T-helper 2 cell treated with Interferon-gamma antibody and Interleukin-4, amounts not matched to agents 100 ng/mL and 5 ng/mL, for 36 hours (primary cell): Measurements from ENCODE around the gene GPD2. TPM values are rescaled to one million over a fixed set of nuclear protein-coding genes. Genes with fewer than 3 reads are reported as not detected.
"Not testable (repeated sequence)": the region's sequence is repeated elsewhere in the genome, so short reads cannot be mapped to it uniquely, and the experiment has no call there.

Experiments used
- intact Hi-C: fragments of 100-400 bp; cut with micrococcal nuclease; formaldehyde crosslinking; loops from one replicate; pipeline ENCODE4 v1.15.1; 2023
- total RNA-seq: library from RNA; stranded (reverse); gene quantifications from 2 replicates; pipeline ENCODE4 v1.2.3, GENCODE V29; 2022

Gene GPD2
- total RNA-seq, 1 donor from 2014 or later, result 17.7 TPM

- intact Hi-C loops, result loop anchor here (10.0 kb wide), 1 partner anchor 47 kb away; no protein-coding TSS in a partner anchor
Observed at GRCh38 chr2:156517419-156517818, 81.2 kb downstream of the GPD2 start.

GRCh38 chr2:156518138-156518537 lies 82.0 kb downstream of the GPD2 start:
- intact Hi-C loops, result loop anchor here (10.0 kb wide), 1 partner anchor 47 kb away; no protein-coding TSS in a partner anchor

GRCh38 chr2:156522864-156523440 lies 86.8 kb downstream of the GPD2 start:
- intact Hi-C loops, result no loop called here

GRCh38 chr2:156526950-156527636 lies 90.9 kb downstream of the GPD2 start:
- intact Hi-C loops, result no loop called here

GRCh38 chr2:156528583-156528982 lies 92.4 kb downstream of the GPD2 start:
- intact Hi-C loops, result not testable (repeated sequence)

- intact Hi-C loops, result no loop called here
Observed at GRCh38 chr2:156532989-156533388, 96.8 kb downstream of the GPD2 start.

GRCh38 chr2:156536534-156536933 lies 100.4 kb downstream of the GPD2 start:
- intact Hi-C loops, result no loop called here

- intact Hi-C loops, result no loop called here
Observed at GRCh38 chr2:156537141-156537540, 101.0 kb downstream of the GPD2 start.

GRCh38 chr2:156538083-156538504 lies 101.9 kb downstream of the GPD2 start:
- intact Hi-C loops, result no loop called here

GRCh38 chr2:156539086-156539860 lies 103.1 kb downstream of the GPD2 start:
- intact Hi-C loops, result no loop called here

- intact Hi-C loops, result no loop called here
Observed at GRCh38 chr2:156540706-156541105, 104.5 kb downstream of the GPD2 start.

GRCh38 chr2:156541229-156541628 lies 105.0 kb downstream of the GPD2 start:
- intact Hi-C loops, result no loop called here

GRCh38 chr2:156541706-156542105 lies 105.5 kb downstream of the GPD2 start:
- intact Hi-C loops, result no loop called here

GRCh38 chr2:156548413-156548812 lies 112.2 kb downstream of the GPD2 start:
- intact Hi-C loops, result no loop called here

- intact Hi-C loops, result no loop called here
Observed at GRCh38 chr2:156553714-156554442, 117.7 kb downstream of the GPD2 start.

- intact Hi-C loops, result loop anchor here (10.0 kb wide), 1 partner anchor 47 kb away; no protein-coding TSS in a partner anchor
Observed at GRCh38 chr2:156561326-156561725, 125.1 kb downstream of the GPD2 start.

GRCh38 chr2:156562124-156562523 lies 125.9 kb downstream of the GPD2 start:
- intact Hi-C loops, result loop anchor here (10.0 kb wide), 1 partner anchor 47 kb away; no protein-coding TSS in a partner anchor

GRCh38 chr2:156563994-156564753 lies 128.0 kb downstream of the GPD2 start:
- intact Hi-C loops, result loop anchor here (10.0 kb wide), 1 partner anchor 49 kb away; no protein-coding TSS in a partner anchor

- intact Hi-C loops, result loop anchor here (10.0 kb wide), 1 partner anchor 50 kb away; no protein-coding TSS in a partner anchor
Observed at GRCh38 chr2:156565066-156565710, 129.0 kb downstream of the GPD2 start.

- intact Hi-C loops, result no loop called here
Observed at GRCh38 chr2:156573710-156574109, 137.5 kb downstream of the GPD2 start.
